GM12864 (cell line): ENCODE data around the gene ALKBH2.

ENCODE experiments used
- DNase-seq: peaks from one replicate; pipeline ENCODE4 v3.0.0-alpha.2; 2011; ENCODE audit warnings: low read depth
- H3K4me3 ChIP-seq: 2 replicates; pipeline ENCODE4 v1.5.1; 2011; ENCODE audit warnings: mild to moderate bottlenecking, low read depth, low read length, control low read depth
- CTCF ChIP-seq: IDR thresholded peaks from 2 replicates; pipeline ENCODE4 v1.5.1; 2011; ENCODE audit warnings: low read depth, mild to moderate bottlenecking, moderate library complexity, low read length, control low read depth, inconsistent platforms; ENCODE audit errors: missing control alignments

Gene ALKBH2

GRCh38 chr12:109113661-109114321, 20.5 kb upstream of the ALKBH2 start:
- no peak overlapping the region for H3K4me3 ChIP-seq

GRCh38 chr12:109112720-109113465, 19.6 kb upstream of the ALKBH2 start:
- no peak for TF ChIP-seq CTCF
- H3K4me3 ChIP-seq, result no peak overlapping the region
- no peak for DNase-seq

More at GRCh38 chr12:109113661-109114321, 20.5 kb upstream of the ALKBH2 start:
- DNase-seq, result no peak
- no peak for TF ChIP-seq CTCF

- H3K4me3 ChIP-seq, result no peak overlapping the region
- no peak for DNase-seq
- no peak for TF ChIP-seq CTCF
Observed at GRCh38 chr12:109110988-109111495, 17.8 kb upstream of the ALKBH2 start.

- no peak overlapping the region for H3K4me3 ChIP-seq
- no peak for TF ChIP-seq CTCF
- no peak for DNase-seq
Observed at GRCh38 chr12:109109746-109110350, 16.6 kb upstream of the ALKBH2 start.

GRCh38 chr12:109105176-109105575, 11.9 kb upstream of the ALKBH2 start:
- DNase-seq, result no peak
- TF ChIP-seq CTCF, result no peak
- no peak overlapping the region for H3K4me3 ChIP-seq

GRCh38 chr12:109102491-109102890, 9.2 kb upstream of the ALKBH2 start:
- DNase-seq, result no peak
- TF ChIP-seq CTCF, result no peak
- no peak overlapping the region for H3K4me3 ChIP-seq
